GM11168 (cell line): ENCODE data around the gene MSS51.
"Not testable (repeated sequence)": the region's sequence is repeated elsewhere in the genome, so short reads cannot be mapped to it uniquely, and the experiment has no call there.

Experiments used
- in situ Hi-C: fragments of 300-500 bp; cut with MboI; formaldehyde crosslinking; loops from one replicate; pipeline ENCODE4 v1.12.0; 2022; ENCODE audit warnings: low sequenced_read_pairs; ENCODE audit not compliant: unreplicated experiment

Gene MSS51

DNA sequence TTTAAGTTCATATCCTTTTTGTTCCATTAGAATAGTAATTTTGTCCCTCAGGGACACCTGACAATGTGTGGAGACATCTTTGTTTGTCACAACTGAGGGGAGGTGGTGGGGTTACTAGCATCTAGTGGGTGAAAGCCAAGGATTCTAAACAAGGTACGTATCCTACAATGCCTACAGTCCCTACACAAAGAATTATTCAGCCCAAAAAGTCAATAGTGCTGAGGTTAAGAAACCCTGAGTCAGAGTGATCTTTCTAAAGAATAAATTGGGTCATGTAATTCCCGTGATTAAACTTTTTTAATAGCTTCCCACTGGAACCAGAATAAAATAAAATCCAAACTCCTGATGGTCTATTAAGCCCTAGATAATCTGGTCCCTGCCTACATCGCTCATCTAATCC is 16.8 kb downstream of the MSS51 start:
- in situ Hi-C loops, result no loop called here

DNA sequence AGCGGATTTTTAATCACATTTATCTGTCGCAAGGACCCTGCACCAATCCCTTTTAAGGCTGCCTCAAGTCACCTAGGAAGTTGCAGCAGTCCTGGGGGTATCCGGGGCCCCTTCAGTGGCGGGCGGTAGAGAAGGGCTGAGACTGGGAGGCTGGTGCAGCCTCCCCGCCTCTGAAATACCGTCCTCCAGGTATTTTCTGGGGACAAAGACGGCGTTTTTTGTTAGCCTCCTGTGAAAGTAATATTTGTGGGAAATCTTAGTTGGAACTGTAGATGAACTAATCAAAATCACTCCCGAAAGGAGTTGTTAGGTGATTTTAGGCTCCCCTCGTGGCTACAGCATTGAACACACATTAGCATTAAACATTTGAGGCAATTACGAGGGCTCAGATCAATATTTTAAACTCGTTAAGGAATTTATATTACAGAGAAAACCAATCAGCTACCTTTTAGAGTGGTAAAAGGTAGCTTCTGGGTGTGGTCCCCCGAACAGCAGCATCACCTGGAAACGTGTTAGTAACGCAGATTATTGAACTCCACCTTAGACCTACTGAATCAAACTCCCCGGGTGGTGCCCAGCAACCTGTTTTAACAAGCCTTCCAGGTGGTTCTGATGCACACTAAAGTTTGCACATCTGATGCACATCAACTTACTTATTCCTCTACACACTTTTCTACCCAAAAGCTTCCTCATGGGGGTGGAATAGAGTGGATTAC is 19.0 kb downstream of the MSS51 start:
- in situ Hi-C loops, result no loop called here

DNA sequence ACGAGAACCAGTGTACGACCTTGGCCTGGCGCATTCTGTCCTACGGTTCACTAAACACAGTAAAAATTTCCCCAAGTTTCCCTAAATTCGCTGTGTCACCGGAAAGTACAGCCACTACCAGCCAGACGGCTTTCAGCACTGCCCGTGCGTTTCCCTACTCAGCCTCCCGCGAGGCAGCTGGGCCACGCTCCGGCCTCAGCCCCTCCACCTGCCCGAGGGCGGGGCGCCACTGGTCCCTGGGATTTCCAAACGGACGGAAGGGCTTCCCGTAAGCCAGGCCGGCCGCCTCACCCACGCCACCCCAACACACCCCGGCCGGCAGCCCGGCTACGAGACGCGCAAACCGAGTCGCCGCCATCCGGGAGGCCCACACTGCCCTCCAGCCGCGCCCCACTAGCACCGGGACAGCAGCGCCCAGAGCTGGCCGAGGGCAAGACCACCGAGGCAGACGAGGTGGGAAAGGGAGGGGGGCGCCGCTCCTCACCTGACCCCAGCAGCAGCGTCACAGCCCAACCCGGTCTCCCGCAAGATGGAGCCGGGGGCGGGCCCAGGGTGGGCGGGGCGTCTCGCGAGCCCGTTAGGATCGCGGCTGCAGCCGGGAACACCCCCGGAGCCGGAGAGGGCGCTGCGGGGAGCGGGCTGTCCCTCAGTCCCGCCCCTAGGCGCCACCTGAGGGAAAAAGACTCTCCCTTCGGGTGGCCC is 19.7 kb downstream of the MSS51 start, which contains the start of gene ANXA7:
Gene ANXA7 (minus strand): TSS at position 531 of the 702 bp plus-strand sequence. CDS start 13,202 bp downstream, outside the sequence.
- in situ Hi-C loops, result no loop called here

DNA sequence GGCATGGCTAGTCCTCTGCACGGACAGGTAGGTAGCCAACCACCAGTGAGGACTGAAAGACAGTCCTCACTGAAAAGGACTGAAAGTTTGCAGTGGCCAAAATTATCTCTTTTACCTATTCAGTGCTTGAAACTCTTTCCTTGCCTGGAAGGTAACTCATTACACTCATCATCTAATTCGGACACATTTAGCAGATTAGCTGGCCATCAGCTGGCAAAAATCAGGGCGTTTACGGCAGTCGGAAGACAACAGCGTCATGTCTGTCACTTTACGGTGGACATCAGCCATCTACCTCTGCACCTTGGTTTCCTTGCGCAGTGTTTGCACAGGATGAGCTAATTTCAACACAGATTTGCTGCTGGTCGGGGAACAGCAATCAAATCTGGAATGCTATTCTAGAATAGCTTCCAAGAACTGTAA is 20.2 kb downstream of the MSS51 start:
- in situ Hi-C loops, result no loop called here

DNA sequence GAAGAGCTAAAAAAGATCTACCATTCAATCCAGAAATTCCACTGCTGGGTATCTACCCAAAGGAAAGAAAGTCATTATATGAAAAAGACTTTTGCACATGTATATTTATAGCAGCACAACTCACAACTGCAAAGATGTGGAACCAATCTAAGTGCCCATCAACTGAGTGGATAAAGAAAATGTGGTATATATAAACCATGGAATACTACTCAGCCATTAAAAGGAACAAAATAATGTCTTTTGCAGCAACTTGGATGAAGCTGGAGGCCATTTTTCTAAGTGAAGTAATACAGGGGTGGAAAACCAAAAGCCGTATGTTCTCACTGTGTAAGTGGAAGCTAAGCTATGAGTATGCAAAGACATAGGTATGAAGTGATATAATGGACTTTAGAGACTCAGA is 22.5 kb downstream of the MSS51 start:
- in situ Hi-C loops, result no loop called here

DNA sequence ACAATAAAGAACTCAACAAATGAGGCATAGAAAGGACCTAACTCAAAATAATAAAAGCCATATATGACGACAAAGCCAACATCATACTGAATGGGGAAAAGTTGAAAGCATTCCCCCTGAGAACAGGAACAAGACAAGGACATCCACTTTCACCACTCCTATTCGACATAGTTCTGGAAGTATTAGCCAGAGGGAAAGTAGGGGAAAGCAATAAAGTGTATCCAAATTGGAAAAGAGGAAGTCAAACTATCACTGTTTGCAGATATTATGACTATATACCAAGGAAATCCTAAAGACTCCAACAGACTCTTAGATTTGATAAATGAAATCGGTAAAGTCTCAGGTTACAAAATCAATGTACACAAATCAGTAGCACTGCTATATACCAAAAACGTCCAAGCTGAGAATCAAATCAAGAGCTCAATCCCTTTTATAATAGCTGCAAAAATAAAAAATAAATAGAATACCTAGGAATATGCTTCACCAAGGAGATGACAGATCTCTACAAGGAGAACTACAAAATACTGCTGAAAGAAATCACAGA is 24.3 kb downstream of the MSS51 start:
- in situ Hi-C loops, result no loop called here

DNA sequence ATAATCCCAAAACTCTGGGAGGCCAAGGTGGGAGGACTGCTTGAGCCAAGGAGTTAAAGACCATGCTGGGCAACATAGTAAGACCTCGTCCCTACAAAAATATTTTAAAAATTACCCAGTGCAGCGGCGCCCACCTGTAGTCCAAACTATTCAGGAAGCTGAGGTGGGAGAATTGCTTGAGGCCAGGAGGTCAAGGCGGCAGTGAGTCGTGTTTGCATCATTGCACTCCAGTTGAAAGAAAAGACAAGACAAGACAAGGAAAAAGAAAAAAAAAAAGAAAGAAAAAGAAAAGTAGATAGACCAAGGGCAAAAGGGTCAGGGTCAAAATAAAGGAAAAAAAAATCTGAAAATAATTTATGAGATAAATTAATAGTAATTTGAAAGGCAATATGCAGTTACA is 25.3 kb downstream of the MSS51 start:
- in situ Hi-C loops, result no loop called here

DNA sequence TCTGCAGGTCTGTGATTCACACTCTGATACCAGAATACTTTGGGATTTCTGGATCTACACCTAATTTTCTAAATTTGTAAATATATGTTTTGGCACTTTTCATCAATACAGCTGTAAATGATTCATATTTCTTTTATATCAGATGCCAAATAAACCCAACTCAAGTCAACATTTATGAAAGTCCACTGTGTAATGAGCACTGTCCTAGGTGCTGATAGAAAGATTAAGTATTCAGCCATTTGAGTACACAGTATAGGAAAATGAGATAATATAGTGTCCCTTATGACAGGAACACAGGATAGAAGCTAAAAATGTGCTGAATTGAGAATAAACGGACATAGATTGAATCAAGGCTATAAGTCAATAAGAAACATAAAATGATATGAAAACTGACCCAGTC is 25.9 kb downstream of the MSS51 start:
- in situ Hi-C loops, result no loop called here

DNA sequence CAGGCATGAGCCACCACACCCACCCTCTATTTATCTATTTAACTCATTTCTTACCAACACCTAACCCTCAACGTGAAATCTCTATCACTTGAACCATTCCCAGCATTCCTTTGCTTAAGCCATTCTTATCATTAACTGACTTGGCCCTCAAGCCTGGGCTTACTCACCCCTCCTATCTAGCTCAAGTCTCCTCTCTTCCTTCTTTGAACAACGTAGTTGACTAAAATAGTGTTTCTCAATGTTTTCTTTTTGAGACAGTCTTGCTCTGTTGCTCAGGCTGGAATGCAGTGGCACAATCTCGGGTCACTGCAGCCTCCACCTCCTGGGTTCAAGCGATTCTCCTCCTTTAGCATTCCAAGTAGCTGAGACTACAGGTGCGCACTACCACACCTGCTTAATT is 26.5 kb downstream of the MSS51 start:
- in situ Hi-C loops, result no loop called here

DNA sequence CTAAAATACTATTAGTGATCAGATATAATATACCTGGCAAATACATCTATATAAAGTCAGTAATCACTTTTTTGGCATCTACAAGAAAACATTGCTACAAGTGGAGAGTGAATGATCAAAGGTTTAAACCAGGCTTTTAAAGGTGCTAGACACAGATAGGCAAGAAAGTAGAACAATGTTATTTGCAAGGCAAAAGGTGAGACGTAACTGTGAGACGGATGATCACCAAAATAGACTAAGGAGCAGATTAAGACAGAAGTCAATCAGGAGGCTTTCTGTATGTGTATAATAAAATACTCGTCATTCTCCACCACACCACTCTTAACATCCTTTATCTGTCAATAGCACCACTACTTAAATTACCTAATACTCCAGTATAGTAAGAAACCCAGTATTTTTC is 27.8 kb downstream of the MSS51 start:
- in situ Hi-C loops, result no loop called here

DNA sequence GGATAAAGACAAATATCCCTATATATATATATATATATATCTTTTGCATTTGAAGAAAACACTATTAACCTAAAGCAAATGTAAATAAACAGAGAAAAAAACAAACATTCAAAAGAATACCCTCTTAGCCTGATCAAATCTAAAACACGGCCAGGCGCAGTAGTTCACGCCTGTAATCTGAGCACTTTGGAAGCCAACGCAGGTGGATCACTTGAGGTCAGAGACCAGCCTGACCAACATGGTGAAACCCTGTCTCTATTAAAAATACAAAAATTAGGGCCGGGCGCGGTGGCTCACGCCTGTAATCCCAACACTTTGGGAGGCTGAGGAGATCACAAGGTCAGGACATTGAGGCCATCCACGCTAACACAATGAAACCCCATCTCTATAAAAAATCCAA is 28.7 kb downstream of the MSS51 start:
- in situ Hi-C loops, result no loop called here

DNA sequence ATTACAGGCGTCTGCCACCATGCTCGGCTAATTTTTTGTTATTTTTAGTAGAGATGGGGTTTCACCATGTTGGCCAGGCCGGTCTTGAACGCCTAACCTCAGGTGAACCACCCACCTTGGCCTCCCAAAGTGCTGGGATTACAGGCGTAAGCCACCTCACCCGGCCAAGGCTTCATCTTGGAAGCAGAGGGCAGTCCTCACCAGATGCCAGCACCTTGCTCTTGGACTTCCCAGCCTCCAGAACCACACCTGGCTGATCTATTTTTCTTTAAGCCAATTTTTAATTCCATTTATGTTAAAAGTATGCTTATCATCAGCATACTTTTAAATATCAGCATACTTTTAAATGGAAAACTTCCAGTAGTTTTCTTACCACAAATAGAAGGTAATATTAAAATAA is 31.7 kb downstream of the MSS51 start:
- in situ Hi-C loops, result no loop called here

DNA sequence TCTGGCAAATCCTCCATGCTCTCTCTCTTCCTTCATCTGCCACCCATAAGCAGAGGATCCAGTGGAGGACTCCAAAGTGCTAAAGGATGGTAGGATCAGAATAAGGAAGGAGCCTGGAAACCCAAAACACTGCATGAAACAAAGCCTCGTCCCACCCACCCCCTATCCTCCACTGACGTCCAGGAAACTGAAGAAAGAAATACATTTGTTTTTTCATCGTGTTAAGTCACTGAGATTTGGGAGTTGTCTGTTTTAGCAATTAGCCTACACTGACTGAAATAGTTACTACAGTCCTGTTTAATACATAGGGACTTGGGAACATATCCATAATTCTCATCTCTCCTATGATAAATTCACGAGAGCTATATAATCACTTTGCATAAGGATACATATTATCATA is 34.3 kb downstream of the MSS51 start:
- in situ Hi-C loops, result no loop called here

DNA sequence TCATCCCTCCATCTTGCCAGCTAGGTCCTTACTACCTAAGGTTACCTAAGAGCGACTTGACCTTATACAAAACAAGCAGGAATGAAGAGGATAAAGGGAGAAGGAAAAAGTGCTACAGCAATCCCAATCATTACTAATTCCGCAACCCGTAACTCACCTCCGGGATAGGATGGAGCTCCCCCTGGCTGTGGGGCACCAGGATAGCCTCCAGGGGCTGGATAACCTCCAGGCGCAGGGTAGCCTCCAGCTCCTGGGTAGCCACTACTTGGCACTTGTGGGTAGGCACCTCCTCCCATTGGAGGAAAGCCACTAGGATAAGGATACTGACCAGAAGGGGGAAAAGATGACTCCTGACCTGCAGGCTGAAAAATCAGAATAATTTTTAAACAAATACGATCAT is 35.3 kb downstream of the MSS51 start:
- in situ Hi-C loops, result no loop called here

DNA sequence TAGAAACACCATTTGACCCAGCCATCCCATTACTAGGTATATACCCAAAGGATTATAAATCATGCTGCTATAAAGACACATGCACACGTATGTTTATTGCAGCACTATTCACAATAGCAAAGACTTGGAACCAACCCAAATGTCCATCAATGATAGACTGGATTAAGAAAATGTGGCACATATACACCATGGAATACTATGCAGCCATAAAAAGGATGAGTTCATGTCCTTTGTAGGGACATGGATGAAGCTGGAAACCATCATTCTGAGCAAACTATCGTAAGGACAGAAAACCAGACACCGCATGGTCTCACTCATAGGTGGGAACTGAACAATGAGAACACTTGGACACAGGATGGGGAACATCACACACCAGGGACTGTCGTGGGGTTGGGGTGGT is 39.0 kb downstream of the MSS51 start:
- in situ Hi-C loops, result not testable (repeated sequence)

DNA sequence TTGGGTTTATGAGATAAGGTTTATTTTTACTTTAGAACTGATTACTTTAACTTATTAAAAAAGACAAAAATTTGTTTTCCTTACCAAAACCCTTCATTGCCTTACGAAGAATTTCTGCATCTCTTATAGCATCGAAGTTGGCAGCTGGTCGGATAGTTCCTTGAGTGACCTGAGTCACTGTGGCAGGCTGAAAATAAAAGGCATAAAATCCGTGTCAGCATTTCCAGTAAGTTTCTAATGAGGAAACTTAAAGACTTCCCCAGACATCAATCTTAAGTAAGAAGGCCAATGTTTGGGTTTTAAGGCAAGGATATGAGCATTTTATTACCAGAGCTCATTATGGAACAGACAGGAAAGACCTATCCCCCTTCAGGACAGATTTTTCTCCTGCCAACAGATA is 45.1 kb downstream of the MSS51 start:
- in situ Hi-C loops, result no loop called here

DNA sequence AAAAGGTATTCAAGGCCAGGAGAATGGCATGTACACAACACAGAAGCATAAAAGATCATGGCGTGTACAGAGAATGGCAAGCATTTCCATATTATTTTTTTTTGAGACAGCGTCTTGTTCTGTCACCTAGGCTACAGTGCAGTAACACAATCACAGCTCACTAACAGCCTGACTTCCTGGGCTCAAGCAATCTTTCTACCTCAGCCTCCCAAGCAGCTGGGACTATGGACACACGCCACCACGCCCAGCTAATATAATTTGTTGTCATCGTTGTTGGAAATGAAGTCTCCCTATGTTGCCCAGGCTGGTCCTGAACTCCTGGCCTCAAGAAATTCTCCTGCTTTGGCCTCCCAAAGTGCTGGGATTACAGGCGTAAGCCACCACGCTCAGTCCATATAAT is 46.8 kb downstream of the MSS51 start:
- in situ Hi-C loops, result no loop called here

DNA sequence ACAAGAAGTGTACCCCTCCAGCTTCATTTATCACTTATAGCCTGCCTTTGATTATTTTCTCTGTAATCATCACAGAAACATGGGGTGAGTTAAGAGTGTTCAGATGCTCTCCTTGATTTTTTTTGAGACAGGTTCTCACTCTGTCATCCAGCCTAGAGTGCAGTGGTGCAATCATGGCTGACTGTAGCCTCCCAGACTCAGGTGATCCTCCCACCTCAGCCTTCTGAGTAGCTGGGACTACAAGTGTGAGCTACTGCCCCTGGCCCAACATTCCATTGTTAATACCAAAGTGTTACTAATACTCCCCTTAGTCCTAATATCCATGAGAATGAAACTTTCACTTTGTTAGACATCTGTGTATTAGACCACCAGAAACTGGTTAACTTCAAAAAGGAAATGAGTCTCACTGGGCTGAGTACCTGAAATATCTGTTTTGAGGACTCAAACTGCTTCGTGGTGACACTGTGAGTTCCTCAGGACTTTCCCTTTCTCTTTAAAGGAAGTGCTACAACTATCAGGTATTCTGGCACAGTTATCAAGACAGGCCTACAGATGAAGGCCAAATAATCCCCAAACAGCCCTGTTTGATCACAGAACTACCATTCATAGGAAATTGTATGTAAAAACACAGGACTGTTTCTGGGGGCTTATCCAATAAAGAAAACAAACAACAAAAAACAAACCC is 54.2 kb downstream of the MSS51 start:
- in situ Hi-C loops, result no loop called here

DNA sequence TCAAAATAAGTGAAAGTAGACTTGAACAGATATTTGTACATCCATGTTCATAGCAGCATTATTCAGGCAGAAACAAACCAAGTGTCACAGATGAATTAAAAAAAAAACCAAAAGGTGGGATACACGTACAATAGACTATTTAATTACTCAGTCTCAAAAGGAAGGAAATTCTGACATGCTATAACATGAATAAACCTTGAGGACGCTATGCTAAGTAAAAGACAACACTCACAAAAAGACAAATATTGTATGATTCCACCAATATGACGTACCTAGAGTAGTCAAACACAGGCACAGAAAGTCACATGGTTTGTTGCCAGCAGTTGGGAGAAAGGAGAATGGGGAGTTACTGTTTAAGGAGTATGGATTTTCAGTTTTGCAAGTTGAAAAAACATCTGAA is 56.7 kb downstream of the MSS51 start:
- in situ Hi-C loops, result no loop called here
